CD4-positive, alpha-beta T cell (primary cell): Measurements from ENCODE around the gene PRTFDC1. TPM values are rescaled to one million over a fixed set of nuclear protein-coding genes. Genes with fewer than 3 reads are reported as not detected.

Experiments
- ATAC-seq: fragments of 200-7000 bp; cut with Tn5 transposase; one replicate; pipeline ENCODE4 v1.10.0; 2022; ENCODE audit warnings: mild to moderate bottlenecking; ENCODE audit not compliant: poor library complexity
- CTCF ChIA-PET: fragments of 350-600 bp; sonication (Branson Sonifier 250); formaldehyde crosslinking; loops from one replicate; lab custom pipeline; 2021; ENCODE audit warnings: antibody characterized with exemption, inconsistent platforms; lab: Charles Lee
- POLR2A ChIA-PET: fragments of 350-600 bp; sonication (Branson Sonifier 250); formaldehyde crosslinking; loops from one replicate; lab custom pipeline; 2021; ENCODE audit warnings: antibody characterized with exemption, inconsistent platforms; lab: Charles Lee
- DNase-seq, 14 experiments: peaks; one replicate each; pipeline ENCODE4 v3.0.0-alpha.2; 2013 to 2020; ENCODE audit warnings: mixed read lengths in 2 of 14
- H3K27ac ChIP-seq, 2 donors: one replicate each; pipeline versions ENCODE4 v1.5.1 to v1.7.0; 2013; ENCODE audit warnings: low read length in 2 of 2, low read depth in 1 of 2, mild to moderate bottlenecking in 1 of 2
- H3K27me3 ChIP-seq, 2 experiments: 1 replicate in 1 of 2; 2 replicates in 1 of 2; pipeline versions ENCODE4 v1.6.1 to v1.7.0; 2013; ENCODE audit warnings: low read length in 2 of 2, control low read depth in 1 of 2, mild to moderate bottlenecking in 1 of 2, moderate library complexity in 1 of 2; ENCODE audit not compliant: insufficient read depth in 2 of 2, control insufficient read depth in 1 of 2
- H3K36me3 ChIP-seq: one replicate; pipeline ENCODE4 v1.6.1; 2013; ENCODE audit warnings: low read length, control low read depth; ENCODE audit not compliant: insufficient read depth
- H3K4me1 ChIP-seq: one replicate; pipeline ENCODE4 v1.6.1; 2013; ENCODE audit warnings: low read length, control low read depth; ENCODE audit not compliant: insufficient read depth
- H3K4me3 ChIP-seq: one replicate; pipeline ENCODE4 v1.5.1; 2013; ENCODE audit warnings: mild to moderate bottlenecking, low read length, moderate library complexity
- H3K9me3 ChIP-seq, 2 experiments: 1 replicate in 1 of 2; 2 replicates in 1 of 2; pipeline versions ENCODE4 v1.6.1 to v1.7.0; 2013; ENCODE audit warnings: low read length in 2 of 2, mild to moderate bottlenecking in 2 of 2, control low read depth in 1 of 2, moderate library complexity in 1 of 2; ENCODE audit not compliant: control insufficient read depth in 1 of 2, insufficient read depth in 1 of 2
- H3K27ac Mint-ChIP-seq: one replicate; pipeline ENCODE4 v1.8.0; 2020; ENCODE audit warnings: mixed read lengths
- H3K27me3 Mint-ChIP-seq: one replicate; pipeline ENCODE4 v1.8.0; 2021; ENCODE audit warnings: mixed read lengths
- H3K36me3 Mint-ChIP-seq: one replicate; pipeline ENCODE4 v1.8.0; 2021; ENCODE audit warnings: low read depth, mixed read lengths
- H3K4me1 Mint-ChIP-seq: one replicate; pipeline ENCODE4 v1.8.0; 2021; ENCODE audit warnings: low read depth, mixed read lengths
- H3K4me3 Mint-ChIP-seq: one replicate; pipeline ENCODE4 v1.8.0; 2020; ENCODE audit warnings: mild to moderate bottlenecking, mixed read lengths
- H3K9me3 Mint-ChIP-seq: one replicate; pipeline ENCODE4 v1.8.0; 2020; ENCODE audit warnings: mixed read lengths
- intact Hi-C, 2 experiments: fragments of 100-400 bp; cut with DNase I in 1 of 2; cut with micrococcal nuclease in 1 of 2; formaldehyde crosslinking; loops; one replicate each; pipeline versions ENCODE4 v1.15.1 to v1.9.0; 2023 to 2025; cut with DNase I, micrococcal nuclease
- total RNA-seq, 174 experiments: library from RNA in 2 of 174; stranded (reverse) in 2 of 174; gene quantifications; one replicate each; pipeline ENCODE4 v1.2.3 and lab custom pipeline; 2021 to 2026
- TF ChIP-seq, protein P1 (sequence below): fragments of 200-600 bp; IDR thresholded peaks from one replicate; pipeline ENCODE4 v1.8.0; 2022; ENCODE audit warnings: antibody characterized with exemption, mild to moderate bottlenecking

Gene PRTFDC1
- total RNA-seq, 2 experiments from 2014 or later = 0.52 to 0.67 TPM

DNA sequence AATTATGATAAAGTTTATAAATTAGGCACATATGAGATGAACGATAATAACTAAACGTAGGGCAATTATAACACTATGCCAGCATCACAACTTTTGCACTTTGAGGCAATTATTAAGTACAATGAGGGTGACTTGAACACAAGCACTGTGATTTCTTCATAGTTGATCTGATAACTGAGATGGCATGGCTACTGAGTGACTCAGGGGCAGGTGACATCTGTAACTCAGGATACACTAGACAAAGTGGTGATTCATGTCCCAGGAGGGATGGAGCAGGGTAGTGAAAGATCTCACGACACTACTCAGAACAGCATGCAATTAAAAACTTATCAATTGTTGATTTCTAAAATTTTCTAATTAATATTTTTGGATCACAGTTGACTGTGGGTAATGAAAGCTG lies 130.4 kb downstream of the PRTFDC1 start:
- no peaks in the 10 kb centered on the region for H3K27me3 ChIP-seq
- ChIA-PET CTCF (no interaction called here), POLR2A (interaction anchor here (1.5 kb wide), 1 partner anchor 98 kb away, joined by 3 read pairs; the partner anchor contains the start of gene ARHGAP21)
- H3K36me3 Mint-ChIP-seq = no peaks in the 10 kb centered on the region
- H3K9me3 ChIP-seq = no peaks in the 10 kb centered on the region
- H3K9me3 Mint-ChIP-seq = no peaks in the 10 kb centered on the region
- intact Hi-C loops = no loop called here
- no peak overlapping the region for H3K4me3 Mint-ChIP-seq
- ATAC-seq (no peak), DNase-seq (peak in 1 of 14 experiments; percentile 27)
- H3K36me3 ChIP-seq = no peaks in the 10 kb centered on the region
- H3K4me3 ChIP-seq = no peak overlapping the region
- no peak overlapping the region for H3K27ac Mint-ChIP-seq
- H3K27ac ChIP-seq = no peak overlapping the region
- peaks cover 44% of the 10 kb centered on the region for H3K4me1 Mint-ChIP-seq
- TF ChIP-seq, protein P1, sequence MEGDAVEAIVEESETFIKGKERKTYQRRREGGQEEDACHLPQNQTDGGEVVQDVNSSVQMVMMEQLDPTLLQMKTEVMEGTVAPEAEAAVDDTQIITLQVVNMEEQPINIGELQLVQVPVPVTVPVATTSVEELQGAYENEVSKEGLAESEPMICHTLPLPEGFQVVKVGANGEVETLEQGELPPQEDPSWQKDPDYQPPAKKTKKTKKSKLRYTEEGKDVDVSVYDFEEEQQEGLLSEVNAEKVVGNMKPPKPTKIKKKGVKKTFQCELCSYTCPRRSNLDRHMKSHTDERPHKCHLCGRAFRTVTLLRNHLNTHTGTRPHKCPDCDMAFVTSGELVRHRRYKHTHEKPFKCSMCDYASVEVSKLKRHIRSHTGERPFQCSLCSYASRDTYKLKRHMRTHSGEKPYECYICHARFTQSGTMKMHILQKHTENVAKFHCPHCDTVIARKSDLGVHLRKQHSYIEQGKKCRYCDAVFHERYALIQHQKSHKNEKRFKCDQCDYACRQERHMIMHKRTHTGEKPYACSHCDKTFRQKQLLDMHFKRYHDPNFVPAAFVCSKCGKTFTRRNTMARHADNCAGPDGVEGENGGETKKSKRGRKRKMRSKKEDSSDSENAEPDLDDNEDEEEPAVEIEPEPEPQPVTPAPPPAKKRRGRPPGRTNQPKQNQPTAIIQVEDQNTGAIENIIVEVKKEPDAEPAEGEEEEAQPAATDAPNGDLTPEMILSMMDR = no peak
- no peaks in the 10 kb centered on the region for H3K27me3 Mint-ChIP-seq
- peaks cover 4% of the 10 kb centered on the region for H3K4me1 ChIP-seq

DNA sequence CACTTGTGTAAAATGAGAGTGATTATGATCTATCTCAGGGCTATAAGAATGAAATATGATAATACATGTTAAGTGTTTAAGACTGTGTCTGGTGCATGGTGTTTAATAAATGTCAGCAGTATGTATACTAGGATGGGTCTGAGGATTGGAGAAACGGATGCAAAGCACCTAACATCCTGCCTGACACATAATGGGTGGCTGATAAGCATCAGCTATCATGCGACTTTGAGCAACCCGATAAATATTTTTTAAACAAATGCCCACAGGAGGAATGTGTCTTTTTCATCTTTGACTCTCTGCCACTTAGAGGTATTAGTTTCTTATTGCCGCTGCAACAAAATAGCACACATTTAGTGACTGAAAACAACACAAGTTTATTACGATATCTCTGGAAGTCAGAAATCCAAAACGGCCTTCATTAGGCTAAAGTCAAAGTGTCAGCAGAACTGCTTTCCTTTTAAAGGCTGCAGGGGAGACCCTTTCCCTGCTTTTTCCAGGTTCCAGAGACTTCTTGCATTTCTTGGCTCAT lies 135.5 kb downstream of the PRTFDC1 start:
- Histone ChIP-seq H3K27ac (no peak overlapping the region), H3K27me3 (no peaks in the 10 kb centered on the region), H3K9me3 (no peaks in the 10 kb centered on the region), H3K36me3 (no peaks in the 10 kb centered on the region), H3K4me3 (no peak overlapping the region), H3K4me1 (no peaks in the 10 kb centered on the region)
- Mint-ChIP-seq H3K36me3 (no peaks in the 10 kb centered on the region), H3K9me3 (no peaks in the 10 kb centered on the region), H3K27ac (no peak overlapping the region), H3K4me1 (peaks cover 6% of the 10 kb centered on the region), H3K27me3 (no peaks in the 10 kb centered on the region), H3K4me3 (no peak overlapping the region)
- CTCF ChIA-PET = interaction anchor here (0.9 kb wide), 1 partner anchor 15 kb away, joined by 3 read pairs; no protein-coding TSS in a partner anchor
- TF ChIP-seq, protein P1 = no peak
- intact Hi-C loops = no loop called here
- DNase-seq (no peak), ATAC-seq (no peak)
- POLR2A ChIA-PET = no interaction called here

DNA sequence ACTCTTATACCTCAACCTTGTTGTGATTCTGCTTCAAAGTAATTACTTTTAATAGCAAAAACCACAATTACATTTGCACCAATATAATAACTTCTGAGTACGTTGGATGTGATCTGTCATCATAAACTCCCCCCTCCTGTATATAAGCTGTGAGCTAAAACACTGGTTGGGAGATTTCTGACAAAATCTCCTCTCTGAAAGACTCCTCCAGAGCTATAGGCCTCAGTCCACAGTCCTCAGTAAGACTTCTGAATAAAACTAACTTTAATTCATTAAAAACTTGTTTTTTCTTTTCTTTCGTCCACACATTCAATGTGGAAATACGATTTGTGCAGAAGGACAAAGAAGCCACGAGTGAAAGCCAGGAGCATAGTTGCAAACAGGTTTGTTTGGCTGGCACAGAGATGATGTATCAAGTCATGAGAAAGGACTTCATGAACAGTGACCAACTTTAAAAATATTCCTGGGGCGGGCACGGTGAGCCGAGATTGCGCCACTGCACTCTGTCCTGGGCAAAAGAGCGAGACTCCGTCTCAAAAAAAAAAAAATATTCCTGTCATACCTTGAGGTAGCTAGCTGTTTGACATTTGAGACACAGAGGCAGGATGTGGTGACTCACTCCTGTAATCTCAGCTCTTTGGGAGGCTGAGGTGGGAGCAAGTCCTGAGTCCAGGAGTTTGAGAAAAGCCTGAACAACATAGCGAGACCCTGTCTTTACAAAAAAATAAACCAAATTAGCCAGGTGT lies 137.7 kb downstream of the PRTFDC1 start:
- DNase-seq (peak in 1 of 14 experiments; percentile 24), ATAC-seq (no peak)
- H3K4me1 Mint-ChIP-seq = no peaks in the 10 kb centered on the region
- Histone ChIP-seq H3K4me1 (no peaks in the 10 kb centered on the region), H3K9me3 (no peaks in the 10 kb centered on the region), H3K36me3 (no peaks in the 10 kb centered on the region), H3K27me3 (no peaks in the 10 kb centered on the region), H3K4me3 (no peak overlapping the region), H3K27ac (no peak overlapping the region)
- POLR2A ChIA-PET = no interaction called here
- TF ChIP-seq, protein P1 = no peak
- intact Hi-C loops = no loop called here
- no peaks in the 10 kb centered on the region for H3K9me3 Mint-ChIP-seq
- CTCF ChIA-PET = no interaction called here
- no peak overlapping the region for H3K27ac Mint-ChIP-seq
- H3K4me3 Mint-ChIP-seq = no peak overlapping the region
- H3K36me3 Mint-ChIP-seq = no peaks in the 10 kb centered on the region
- H3K27me3 Mint-ChIP-seq = no peaks in the 10 kb centered on the region
